Measurements from ENCODE around the gene HAUS3.

DNA sequence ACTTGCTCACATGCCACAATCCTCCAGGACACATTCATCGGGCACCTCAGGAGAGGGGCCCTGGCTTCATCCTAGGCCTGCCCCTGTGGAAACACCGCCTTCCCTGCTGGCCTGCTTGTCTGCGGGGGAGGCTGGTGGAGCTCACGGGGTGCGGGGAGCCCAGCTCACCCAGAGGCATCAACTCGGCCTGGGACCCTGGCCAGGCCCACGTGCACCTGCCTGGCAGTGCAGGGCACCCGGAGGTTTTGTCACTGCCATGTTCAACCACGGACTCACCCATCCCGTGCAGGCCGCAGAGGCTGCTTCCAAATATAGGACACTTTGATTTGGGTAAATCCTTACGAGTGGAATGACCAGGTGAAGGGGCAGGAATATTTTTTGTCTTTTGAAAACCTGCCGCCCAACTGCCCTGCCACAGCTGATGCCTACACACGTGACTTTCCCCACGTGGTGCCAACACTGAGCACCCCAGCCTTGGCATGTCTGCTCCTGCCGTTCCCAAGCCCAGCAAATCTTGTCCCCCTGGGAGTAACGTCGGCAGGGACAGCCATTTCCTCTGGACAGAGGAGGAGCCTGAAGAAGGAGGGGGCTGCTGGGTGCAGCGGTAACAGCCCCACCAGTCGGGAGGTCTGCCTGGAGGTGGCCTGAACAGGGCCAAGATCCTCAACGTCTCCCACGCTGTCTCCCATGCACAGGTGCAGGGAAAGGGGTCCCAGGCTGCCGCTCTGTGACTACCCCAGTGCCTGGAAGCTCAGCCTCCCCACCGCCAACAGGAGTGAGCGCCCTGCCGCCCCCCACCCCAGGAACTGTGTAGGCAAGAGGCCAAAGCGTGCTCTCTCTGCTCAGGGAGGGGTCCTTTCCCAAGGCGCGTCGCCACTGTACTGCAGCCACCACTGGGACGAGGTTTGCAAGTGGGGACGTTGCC, 11.5 kb upstream of the HAUS3 start:
- no peak for TF ChIP-seq ZFP30 (CRISPR knock-in tag; IDR thresholded peaks at IDR 0.05)
- TF ChIP-seq PATZ1 (CRISPR knock-in tag; IDR thresholded peaks at IDR 0.05; ENCODE audit: borderline replicate concordance) = no peak
- TF ChIP-seq TCF4 (CRISPR knock-in tag; IDR thresholded peaks at IDR 0.05; ENCODE audit: borderline replicate concordance) = no peak
- TF ChIP-seq OSR1 (CRISPR knock-in tag; IDR thresholded peaks at IDR 0.05) = no peak
- TF ChIP-seq ZNF70 (CRISPR knock-in tag; IDR thresholded peaks at IDR 0.05) = no peak
- TF ChIP-seq RARB (CRISPR knock-in tag; IDR thresholded peaks at IDR 0.05) = no peak
- no peak for TF ChIP-seq ESRRG (CRISPR knock-in tag; IDR thresholded peaks at IDR 0.05)
- TF ChIP-seq CREB5 (CRISPR knock-in tag; IDR thresholded peaks at IDR 0.05; ENCODE audit: low read depth) = no peak
- TF ChIP-seq ARNTL (CRISPR knock-in tag; IDR thresholded peaks at IDR 0.05; ENCODE audit: borderline replicate concordance, low read depth) = no peak
- TF ChIP-seq PPARA (CRISPR knock-in tag; IDR thresholded peaks at IDR 0.05; ENCODE audit: borderline replicate concordance) = no peak
- TF ChIP-seq GLIS3 (CRISPR knock-in tag; IDR thresholded peaks at IDR 0.05) = no peak

All from SK-N-SH treated with all-trans-retinoic acid at 6 μM for 48 hours (cell line).